ENCODE data around the gene GALNT14. TPM values are rescaled to one million over a fixed set of nuclear protein-coding genes. Genes with fewer than 3 reads are reported as not detected.

The GALNT14 gene
- total and polyA plus RNA-seq, 5 experiments from 2014 or later, result 0.36 TPM; not detected in 4

DNA sequence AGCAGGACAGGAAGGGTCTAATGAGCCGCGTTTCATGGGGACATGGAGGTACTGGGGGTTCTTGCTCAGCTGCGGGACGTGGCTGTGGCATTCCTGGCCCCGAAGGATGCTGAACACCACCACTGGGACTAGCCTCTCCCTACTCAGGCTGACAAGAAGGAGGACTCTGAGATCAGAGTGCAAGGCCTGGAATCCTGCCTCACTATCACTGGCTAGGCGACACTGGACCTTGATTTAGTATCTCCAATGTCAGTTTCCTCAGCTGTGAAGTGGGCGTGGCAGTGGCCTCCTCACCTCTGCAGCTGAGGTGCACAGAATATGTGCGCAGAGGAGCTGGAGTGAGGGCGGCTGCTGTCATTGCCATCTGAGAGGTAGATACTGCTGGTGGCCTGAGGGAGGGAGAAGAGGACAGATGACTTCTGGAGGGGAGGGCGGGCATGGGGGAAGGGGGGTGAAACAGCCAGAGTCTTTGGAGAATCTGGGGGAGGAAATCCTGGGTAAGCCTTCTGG lies 173.2 kb downstream of the GALNT14 start:
- Mint-ChIP-seq H3K9me3 (no peaks in the 10 kb centered on the region), H3K4me3 (no peak overlapping the region), H3K4me1 (peaks cover 0 to 2% (median 0%) of the 10 kb centered on the region in 4 donors), H3K27ac (peak overlapping the region in 1 of 10 donors; percentile 43), H3K27me3 (peaks cover 0 to 18% (median 2%) of the 10 kb centered on the region in 5 donors), H3K36me3 (no peaks in the 10 kb centered on the region)
- DNase-seq (no peak), ATAC-seq (no peak)
- POLR2A ChIA-PET, result no interaction called here

DNA sequence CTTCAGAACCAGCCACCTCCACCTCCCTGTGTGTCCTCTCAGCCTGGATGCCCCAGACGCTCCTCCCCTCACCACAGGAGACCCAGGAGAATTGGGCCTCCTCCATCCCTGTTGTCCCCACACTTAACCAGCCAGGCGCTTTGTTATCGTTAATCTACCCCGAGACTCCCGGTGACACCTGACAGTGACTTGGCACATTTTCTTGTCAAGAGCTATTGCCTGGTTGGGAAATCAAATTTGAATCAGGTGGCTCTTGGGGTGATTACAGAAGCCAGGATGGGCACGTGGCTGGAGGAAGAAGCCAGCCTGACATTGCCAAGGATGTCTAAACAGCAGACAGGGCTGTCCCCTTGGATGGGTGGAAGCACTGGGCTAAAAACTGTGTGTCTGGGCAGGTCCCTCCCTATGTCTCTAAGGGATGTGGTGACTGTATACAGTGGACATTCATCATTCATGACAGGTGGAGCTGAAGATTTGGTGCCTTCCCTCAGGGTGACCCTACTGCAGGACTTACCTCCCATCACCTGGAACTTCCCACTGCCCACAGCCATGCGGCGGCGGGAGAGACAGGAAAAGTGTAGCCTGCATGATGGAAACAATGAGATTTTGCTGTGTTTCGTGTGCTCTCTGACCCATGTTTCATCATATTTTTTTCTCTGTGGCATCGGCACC lies 173.8 kb downstream of the GALNT14 start:
- H3K4me1 Mint-ChIP-seq, result peaks cover 0 to 2% (median 0%) of the 10 kb centered on the region in 4 donors
- no peak overlapping the region for H3K27ac Mint-ChIP-seq
- POLR2A ChIA-PET, result no interaction called here
- no peaks in the 10 kb centered on the region for H3K9me3 Mint-ChIP-seq
- H3K27me3 Mint-ChIP-seq, result peaks cover 0 to 16% (median 2%) of the 10 kb centered on the region in 5 donors
- H3K36me3 Mint-ChIP-seq, result no peaks in the 10 kb centered on the region
- DNase-seq (no peak), ATAC-seq (no peak)
- H3K4me3 Mint-ChIP-seq, result no peak overlapping the region

DNA sequence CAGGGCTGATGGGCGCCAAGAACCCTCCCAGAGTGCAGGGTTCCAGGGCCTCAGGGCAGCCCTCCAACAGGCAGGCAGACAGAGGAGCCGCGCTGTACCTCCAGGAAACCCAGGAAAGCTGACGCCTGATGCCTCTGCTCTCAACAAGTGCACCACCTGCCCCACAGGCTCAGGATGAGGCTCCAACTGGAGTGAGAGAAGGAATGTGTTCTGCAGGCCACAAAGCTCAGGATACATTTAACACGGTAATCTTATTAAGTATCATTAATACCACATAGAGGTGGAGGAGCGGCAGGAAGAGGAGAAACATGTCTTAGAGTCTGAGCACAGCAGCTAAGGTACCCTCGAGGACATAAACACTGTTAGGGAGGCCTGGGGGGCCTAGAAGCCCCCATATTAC lies 175.1 kb downstream of the GALNT14 start:
- H3K27me3 Mint-ChIP-seq, result peaks cover 0 to 6% (median 2%) of the 10 kb centered on the region in 5 donors
- POLR2A ChIA-PET, result no interaction called here
- no peaks in the 10 kb centered on the region for H3K9me3 Mint-ChIP-seq
- H3K36me3 Mint-ChIP-seq, result no peaks in the 10 kb centered on the region
- no peak overlapping the region for H3K27ac Mint-ChIP-seq
- peaks cover 0 to 2% (median 0%) of the 10 kb centered on the region in 4 donors for H3K4me1 Mint-ChIP-seq
- H3K4me3 Mint-ChIP-seq, result no peak overlapping the region
- DNase-seq, result no peak
- no peak for ATAC-seq

DNA sequence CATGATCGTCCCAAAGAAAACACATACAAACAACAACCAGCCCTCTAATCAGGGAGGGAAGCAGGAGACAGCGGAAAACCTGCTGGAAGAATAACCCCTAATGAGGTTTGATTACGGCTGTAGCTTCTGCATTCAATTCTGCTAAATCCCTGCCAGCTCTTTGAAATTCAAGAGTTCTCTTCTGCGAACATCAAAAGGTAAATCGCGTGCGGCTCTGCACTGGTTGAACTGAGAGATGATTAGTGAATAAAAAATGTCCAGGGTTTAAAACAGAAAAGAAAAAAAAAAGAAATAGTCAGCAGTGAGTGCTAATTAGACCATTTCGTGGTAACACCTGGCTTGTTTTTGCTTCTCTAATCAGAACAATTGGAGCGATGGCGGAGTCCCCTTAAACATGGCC lies 178.0 kb downstream of the GALNT14 start:
- DNase-seq (no peak), ATAC-seq (no peak)
- POLR2A ChIA-PET, result no interaction called here

DNA sequence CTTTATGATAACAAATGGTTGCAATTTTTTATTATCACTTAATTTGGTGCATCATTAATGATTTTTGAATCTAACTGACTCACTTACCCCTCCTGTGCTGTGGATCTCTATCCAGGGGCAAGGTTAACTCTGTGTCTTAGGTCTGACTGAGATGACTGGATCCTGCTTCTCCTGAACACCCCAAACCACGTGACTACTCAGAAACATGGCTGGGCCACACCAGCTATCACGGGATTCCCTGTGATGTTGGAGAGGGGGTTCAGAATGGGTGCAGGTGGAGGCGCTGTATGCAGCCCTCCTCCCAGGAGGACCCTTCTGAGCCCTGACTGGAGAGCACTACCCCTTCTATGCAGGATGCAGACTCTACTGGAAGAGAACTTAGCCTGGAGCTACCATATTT lies 178.6 kb downstream of the GALNT14 start:
- Mint-ChIP-seq H3K27ac (no peak overlapping the region), H3K36me3 (no peaks in the 10 kb centered on the region), H3K9me3 (no peaks in the 10 kb centered on the region), H3K4me3 (no peak overlapping the region), H3K27me3 (peaks cover 0 to 3% (median 0%) of the 10 kb centered on the region in 5 donors), H3K4me1 (no peaks in the 10 kb centered on the region)
- POLR2A ChIA-PET, result no interaction called here
- no peak for ATAC-seq
- DNase-seq, result no peak

More for the DNA sequence above, 178.0 kb downstream of the GALNT14 start:
- H3K9me3 Mint-ChIP-seq, result no peaks in the 10 kb centered on the region
- H3K27ac Mint-ChIP-seq, result no peak overlapping the region
- H3K4me3 Mint-ChIP-seq, result no peak overlapping the region
- H3K36me3 Mint-ChIP-seq, result no peaks in the 10 kb centered on the region
- peaks cover 0 to 3% (median 0%) of the 10 kb centered on the region in 5 donors for H3K27me3 Mint-ChIP-seq
- no peaks in the 10 kb centered on the region for H3K4me1 Mint-ChIP-seq

DNA sequence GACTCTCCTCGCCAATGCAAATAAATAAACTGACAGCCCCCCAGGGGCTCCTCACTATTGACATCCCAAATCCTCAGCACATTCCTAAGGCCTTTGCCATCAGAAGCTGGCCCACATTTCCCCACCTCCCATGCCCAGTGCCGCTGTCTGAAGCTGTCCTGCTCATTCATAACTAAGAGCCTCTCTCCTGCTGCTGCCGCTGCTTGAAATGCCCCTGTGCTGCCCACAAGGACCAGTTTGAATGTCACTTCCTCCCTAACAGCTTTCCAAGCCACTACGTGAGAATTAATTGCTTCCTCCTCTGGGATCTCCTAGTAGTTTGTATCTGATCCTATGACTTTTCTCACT lies 179.3 kb downstream of the GALNT14 start:
- H3K4me1 Mint-ChIP-seq, result no peaks in the 10 kb centered on the region
- H3K4me3 Mint-ChIP-seq, result no peak overlapping the region
- H3K9me3 Mint-ChIP-seq, result no peaks in the 10 kb centered on the region
- peaks cover 0 to 2% (median 0%) of the 10 kb centered on the region in 5 donors for H3K27me3 Mint-ChIP-seq
- no peaks in the 10 kb centered on the region for H3K36me3 Mint-ChIP-seq
- DNase-seq, result no peak
- POLR2A ChIA-PET, result no interaction called here
- no peak for ATAC-seq
- no peak overlapping the region for H3K27ac Mint-ChIP-seq

DNA sequence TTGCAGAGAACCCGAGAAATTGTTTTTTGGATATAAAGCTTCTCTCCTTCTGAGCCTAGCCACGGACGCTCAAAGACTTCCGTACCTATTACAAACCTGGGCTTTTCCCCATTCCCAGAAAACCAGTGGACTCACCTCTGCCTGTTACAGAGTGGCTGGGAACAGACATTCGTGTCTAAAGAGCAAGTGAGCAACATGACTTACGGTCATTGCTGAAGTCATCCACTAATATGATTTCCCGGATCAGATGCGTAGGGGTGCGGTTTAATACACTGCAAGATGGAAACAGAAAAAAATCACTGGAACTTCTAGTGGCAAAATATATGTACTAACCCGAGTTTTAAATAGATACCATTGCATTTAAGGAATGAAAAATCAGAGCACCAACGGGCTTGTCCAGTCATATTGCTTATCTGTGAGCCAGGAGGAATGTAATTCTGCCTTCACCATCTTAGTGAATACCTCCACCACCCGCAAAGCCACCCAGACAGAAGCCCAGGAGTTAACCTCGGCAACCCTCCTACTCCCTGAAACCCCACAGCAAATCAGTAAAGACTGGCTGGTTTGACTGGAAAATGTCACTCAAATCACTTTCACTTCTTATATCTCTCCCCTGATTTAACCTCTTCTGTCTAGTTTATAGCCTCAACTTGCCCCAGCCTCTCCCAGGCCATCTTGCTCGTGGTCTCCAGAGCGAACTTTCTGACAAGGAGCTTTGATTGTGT lies 179.9 kb downstream of the GALNT14 start:
- POLR2A ChIA-PET, result no interaction called here
- H3K4me3 Mint-ChIP-seq, result no peak overlapping the region
- no peaks in the 10 kb centered on the region for H3K36me3 Mint-ChIP-seq
- H3K27ac Mint-ChIP-seq, result peak overlapping the region in 1 of 10 donors; percentile 54
- H3K4me1 Mint-ChIP-seq, result no peaks in the 10 kb centered on the region
- H3K9me3 Mint-ChIP-seq, result no peaks in the 10 kb centered on the region
- DNase-seq (no peak), ATAC-seq (no peak)
- H3K27me3 Mint-ChIP-seq, result no peaks in the 10 kb centered on the region

DNA sequence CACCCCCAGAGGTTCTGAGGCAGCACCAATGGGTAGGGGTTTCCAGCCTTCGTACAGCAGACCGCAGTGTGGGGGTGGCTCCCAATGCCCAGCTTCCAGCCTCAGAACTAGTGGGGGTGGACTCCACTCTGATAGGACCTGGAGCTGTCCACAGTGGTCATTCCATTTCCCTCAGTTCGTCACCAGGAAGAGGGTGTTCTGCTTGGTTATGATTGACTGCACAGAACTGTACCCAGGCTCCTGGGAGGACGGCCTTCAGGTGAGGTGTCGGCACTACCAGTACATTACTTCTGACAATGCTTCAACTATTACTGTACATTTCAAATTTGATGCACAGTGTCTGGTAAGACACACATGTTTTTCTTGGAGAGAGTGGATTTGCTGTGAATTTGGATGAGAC lies 180.6 kb downstream of the GALNT14 start:
- Mint-ChIP-seq H3K36me3 (no peaks in the 10 kb centered on the region), H3K27me3 (no peaks in the 10 kb centered on the region), H3K4me1 (no peaks in the 10 kb centered on the region), H3K4me3 (no peak overlapping the region), H3K27ac (no peak overlapping the region), H3K9me3 (no peaks in the 10 kb centered on the region)
- POLR2A ChIA-PET, result no interaction called here
- ATAC-seq (no peak), DNase-seq (no peak)

DNA sequence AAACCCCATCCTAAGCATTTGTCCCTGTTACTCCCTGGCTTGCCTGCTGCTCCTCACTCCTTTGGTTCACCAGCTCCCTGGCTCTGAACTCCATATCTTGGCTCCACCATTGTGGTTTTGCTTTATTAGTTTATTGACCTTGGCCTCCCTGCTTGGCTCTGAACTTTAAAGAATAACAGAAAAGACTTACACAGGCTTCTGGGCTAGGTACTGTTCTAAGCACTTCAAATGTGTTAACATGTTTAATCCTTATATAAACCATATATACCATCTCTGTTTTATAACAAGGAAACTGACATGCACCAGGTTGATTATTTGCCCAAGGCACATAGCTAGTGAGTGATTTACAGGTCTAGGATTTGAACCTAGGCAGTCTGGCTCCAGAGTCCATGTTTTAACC lies 181.2 kb downstream of the GALNT14 start:
- H3K27ac Mint-ChIP-seq, result no peak overlapping the region
- H3K27me3 Mint-ChIP-seq, result no peaks in the 10 kb centered on the region
- H3K4me1 Mint-ChIP-seq, result no peaks in the 10 kb centered on the region
- no peaks in the 10 kb centered on the region for H3K9me3 Mint-ChIP-seq
- POLR2A ChIA-PET, result no interaction called here
- H3K36me3 Mint-ChIP-seq, result no peaks in the 10 kb centered on the region
- no peak overlapping the region for H3K4me3 Mint-ChIP-seq
- ATAC-seq (no peak), DNase-seq (no peak)

DNA sequence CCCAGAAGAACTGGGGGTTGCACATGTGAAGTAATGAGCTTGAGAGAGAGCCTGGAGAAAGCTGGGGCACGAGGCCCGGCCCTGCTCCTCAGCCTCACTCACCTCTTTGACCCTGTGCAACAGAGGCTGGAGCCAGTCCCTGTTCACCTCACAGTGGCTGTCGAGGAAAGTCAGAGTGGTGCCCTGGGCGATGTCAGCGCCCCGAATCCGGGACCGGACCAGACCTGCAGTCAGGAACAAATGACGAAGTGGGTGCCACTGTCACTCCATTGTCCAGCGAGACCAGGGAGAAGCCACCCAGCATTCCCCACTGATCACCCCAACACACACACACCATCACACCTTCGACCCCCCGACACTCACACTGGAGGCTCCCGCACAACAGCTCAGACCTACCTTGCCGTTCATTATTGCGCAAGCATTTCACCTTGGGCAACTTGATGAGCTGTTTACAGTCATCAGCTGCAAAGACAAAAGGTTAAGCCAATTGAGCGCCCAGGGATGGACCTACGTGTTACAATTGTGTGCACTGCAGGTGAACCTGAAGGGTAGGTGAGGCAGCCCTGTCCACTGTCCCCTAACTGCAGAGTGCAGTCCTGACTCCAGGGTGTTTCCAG lies 182.6 kb downstream of the GALNT14 start:
- H3K4me3 Mint-ChIP-seq, result no peak overlapping the region
- no peaks in the 10 kb centered on the region for H3K36me3 Mint-ChIP-seq
- POLR2A ChIA-PET, result no interaction called here
- DNase-seq (no peak), ATAC-seq (no peak)
- no peaks in the 10 kb centered on the region for H3K9me3 Mint-ChIP-seq
- H3K27me3 Mint-ChIP-seq, result no peaks in the 10 kb centered on the region
- no peak overlapping the region for H3K27ac Mint-ChIP-seq
- no peaks in the 10 kb centered on the region for H3K4me1 Mint-ChIP-seq

DNA sequence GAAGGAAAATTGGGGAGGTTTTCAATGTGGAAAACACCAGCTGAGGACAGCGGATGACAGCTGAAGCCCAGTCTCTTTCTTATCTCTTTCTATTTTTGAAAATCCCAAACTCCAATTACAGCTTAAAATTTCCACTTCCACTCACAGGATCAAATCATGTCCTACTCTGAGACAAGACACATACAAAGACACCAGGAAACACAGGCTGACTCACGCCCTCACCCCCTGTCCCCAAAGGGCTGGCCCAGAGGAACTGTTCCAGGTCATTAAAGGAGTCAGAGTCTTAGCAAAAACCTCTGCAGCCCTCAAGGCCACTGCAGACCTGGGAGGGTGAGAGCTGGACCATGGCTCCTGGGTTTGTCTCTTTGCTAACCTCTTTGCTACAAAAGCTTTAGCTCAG lies 187.9 kb downstream of the GALNT14 start:
- Mint-ChIP-seq H3K27ac (no peak overlapping the region), H3K4me1 (no peaks in the 10 kb centered on the region), H3K27me3 (peaks cover 0 to 8% (median 0%) of the 10 kb centered on the region in 5 donors), H3K9me3 (peaks cover 0 to 4% (median 0%) of the 10 kb centered on the region in 9 donors), H3K4me3 (no peak overlapping the region), H3K36me3 (no peaks in the 10 kb centered on the region)
- POLR2A ChIA-PET, result no interaction called here
- DNase-seq (no peak), ATAC-seq (no peak)

DNA sequence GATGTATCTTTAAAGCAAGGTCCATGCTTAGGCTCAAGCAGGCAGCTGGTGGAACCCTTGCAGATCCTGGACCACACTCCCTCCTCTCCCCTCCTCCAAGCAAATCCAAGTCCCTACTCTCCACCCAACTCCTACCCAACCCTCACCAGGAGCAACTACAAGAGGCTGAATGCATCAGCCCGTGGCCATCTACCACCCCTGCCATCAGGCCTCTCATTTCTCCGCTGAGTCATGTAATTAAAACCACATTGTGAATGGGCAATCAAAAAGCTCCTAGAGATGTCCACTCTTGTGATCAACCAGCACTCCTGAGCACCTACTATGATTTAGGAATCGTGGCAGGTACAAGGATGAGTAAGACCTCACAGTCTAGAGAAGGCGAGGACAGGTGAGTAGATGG lies 188.8 kb downstream of the GALNT14 start:
- Mint-ChIP-seq H3K36me3 (no peaks in the 10 kb centered on the region), H3K9me3 (peaks cover 0 to 4% (median 0%) of the 10 kb centered on the region in 9 donors), H3K27me3 (peaks cover 0 to 8% (median 0%) of the 10 kb centered on the region in 5 donors), H3K27ac (no peak overlapping the region), H3K4me1 (no peaks in the 10 kb centered on the region), H3K4me3 (no peak overlapping the region)
- DNase-seq (no peak), ATAC-seq (no peak)
- POLR2A ChIA-PET, result no interaction called here

DNA sequence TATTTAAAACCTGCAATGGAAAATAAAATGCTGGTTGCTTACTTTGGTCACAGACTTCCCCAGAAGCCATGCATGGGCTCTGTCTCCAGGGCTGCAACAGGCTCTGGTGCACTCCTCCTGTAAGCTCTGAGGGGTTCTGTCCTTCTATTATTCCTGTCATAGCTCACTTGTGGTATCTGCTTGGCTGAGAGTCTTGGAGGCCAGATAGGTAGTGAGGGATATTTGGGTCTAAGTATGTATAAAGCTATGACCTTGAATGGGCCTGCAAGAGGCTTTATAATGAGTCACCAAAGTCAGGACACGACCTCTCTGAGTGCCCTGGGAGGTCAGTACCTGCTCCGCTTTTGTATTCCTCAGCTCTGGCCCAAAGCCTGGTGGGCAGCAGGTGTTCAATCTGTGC lies 189.4 kb downstream of the GALNT14 start:
- Mint-ChIP-seq H3K36me3 (no peaks in the 10 kb centered on the region), H3K4me3 (no peak overlapping the region), H3K4me1 (no peaks in the 10 kb centered on the region), H3K27me3 (peaks cover 0 to 8% (median 0%) of the 10 kb centered on the region in 5 donors), H3K9me3 (peaks cover 0 to 4% (median 0%) of the 10 kb centered on the region in 9 donors), H3K27ac (no peak overlapping the region)
- ATAC-seq, result no peak
- POLR2A ChIA-PET, result no interaction called here
- DNase-seq, result no peak
